Measurements from ENCODE around the gene GABRR2.

DNA sequence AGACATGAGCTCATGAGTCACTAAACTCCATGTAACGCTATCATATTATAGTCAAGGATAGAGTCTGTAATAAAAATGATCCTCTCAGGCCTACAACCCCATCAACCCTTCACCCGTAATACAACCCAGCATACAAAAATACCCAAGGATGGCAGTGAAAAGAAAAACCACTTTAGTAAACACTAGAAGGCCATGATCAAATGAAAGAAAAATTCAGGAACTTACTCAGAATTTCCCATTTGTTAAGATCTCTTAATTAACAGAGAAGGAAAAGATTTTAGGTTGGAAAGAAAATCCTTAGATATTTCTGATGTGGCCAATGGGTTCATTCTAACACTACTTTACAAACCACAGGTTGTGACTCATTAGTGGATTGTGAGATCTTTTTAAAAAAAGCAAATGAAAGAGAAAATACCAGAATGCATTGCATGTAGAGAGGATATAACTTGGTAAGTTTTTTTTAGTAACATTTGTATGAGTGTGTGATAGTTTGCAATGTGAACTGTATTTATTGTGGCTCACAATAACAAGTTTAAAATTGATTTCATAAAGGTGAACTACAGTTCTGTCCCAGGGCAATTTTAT, 45.4 kb upstream of the GABRR2 start:
- TF ChIP-seq, protein P1, sequence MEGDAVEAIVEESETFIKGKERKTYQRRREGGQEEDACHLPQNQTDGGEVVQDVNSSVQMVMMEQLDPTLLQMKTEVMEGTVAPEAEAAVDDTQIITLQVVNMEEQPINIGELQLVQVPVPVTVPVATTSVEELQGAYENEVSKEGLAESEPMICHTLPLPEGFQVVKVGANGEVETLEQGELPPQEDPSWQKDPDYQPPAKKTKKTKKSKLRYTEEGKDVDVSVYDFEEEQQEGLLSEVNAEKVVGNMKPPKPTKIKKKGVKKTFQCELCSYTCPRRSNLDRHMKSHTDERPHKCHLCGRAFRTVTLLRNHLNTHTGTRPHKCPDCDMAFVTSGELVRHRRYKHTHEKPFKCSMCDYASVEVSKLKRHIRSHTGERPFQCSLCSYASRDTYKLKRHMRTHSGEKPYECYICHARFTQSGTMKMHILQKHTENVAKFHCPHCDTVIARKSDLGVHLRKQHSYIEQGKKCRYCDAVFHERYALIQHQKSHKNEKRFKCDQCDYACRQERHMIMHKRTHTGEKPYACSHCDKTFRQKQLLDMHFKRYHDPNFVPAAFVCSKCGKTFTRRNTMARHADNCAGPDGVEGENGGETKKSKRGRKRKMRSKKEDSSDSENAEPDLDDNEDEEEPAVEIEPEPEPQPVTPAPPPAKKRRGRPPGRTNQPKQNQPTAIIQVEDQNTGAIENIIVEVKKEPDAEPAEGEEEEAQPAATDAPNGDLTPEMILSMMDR (IDR thresholded peaks at IDR 0.05; ENCODE audit: low read depth, low read length, missing input control): no peak
- TF ChIP-seq, protein P2, sequence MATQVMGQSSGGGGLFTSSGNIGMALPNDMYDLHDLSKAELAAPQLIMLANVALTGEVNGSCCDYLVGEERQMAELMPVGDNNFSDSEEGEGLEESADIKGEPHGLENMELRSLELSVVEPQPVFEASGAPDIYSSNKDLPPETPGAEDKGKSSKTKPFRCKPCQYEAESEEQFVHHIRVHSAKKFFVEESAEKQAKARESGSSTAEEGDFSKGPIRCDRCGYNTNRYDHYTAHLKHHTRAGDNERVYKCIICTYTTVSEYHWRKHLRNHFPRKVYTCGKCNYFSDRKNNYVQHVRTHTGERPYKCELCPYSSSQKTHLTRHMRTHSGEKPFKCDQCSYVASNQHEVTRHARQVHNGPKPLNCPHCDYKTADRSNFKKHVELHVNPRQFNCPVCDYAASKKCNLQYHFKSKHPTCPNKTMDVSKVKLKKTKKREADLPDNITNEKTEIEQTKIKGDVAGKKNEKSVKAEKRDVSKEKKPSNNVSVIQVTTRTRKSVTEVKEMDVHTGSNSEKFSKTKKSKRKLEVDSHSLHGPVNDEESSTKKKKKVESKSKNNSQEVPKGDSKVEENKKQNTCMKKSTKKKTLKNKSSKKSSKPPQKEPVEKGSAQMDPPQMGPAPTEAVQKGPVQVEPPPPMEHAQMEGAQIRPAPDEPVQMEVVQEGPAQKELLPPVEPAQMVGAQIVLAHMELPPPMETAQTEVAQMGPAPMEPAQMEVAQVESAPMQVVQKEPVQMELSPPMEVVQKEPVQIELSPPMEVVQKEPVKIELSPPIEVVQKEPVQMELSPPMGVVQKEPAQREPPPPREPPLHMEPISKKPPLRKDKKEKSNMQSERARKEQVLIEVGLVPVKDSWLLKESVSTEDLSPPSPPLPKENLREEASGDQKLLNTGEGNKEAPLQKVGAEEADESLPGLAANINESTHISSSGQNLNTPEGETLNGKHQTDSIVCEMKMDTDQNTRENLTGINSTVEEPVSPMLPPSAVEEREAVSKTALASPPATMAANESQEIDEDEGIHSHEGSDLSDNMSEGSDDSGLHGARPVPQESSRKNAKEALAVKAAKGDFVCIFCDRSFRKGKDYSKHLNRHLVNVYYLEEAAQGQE (IDR thresholded peaks at IDR 0.05): no peak
- TF ChIP-seq RAD21 (IDR thresholded peaks at IDR 0.05) (no peak), GABPA (IDR thresholded peaks at IDR 0.05 in 1 of 2, conservative IDR thresholded peaks at IDR 0.05 in 1 of 2) (no peak)
